RWPE2 (cell line): ENCODE measurements around the gene SEC24D.
"Not testable (repeated sequence)": the region's sequence is repeated elsewhere in the genome, so short reads cannot be mapped to it uniquely, and the experiment has no call there.

Experiments
- ATAC-seq: fragments of 200-7000 bp; cut with Tn5 transposase; 3 replicates; pipeline ENCODE4 v1.9.1; 2021; ENCODE audit warnings: low read depth
- DNase-seq: peaks from one replicate; pipeline ENCODE4 v3.0.0-alpha.2; 2020; ENCODE audit warnings: low spot score
- H3K27ac ChIP-seq: fragments of 450-650 bp; 2 replicates; pipeline ENCODE4 v1.5.1; 2017; ENCODE audit warnings: mild to moderate bottlenecking; ENCODE audit not compliant: poor library complexity, severe bottlenecking
- H3K27me3 ChIP-seq: fragments of 250-450 bp; sonication (Bioruptor Pico); 2 replicates; pipeline ENCODE4 v1.5.1; 2021; ENCODE audit warnings: mild to moderate bottlenecking, moderate library complexity; ENCODE audit not compliant: insufficient read depth, poor library complexity, severe bottlenecking
- H3K36me3 ChIP-seq: fragments of 250-450 bp; sonication (Bioruptor Pico); 2 replicates; pipeline ENCODE4 v1.5.1; 2020; ENCODE audit warnings: low read depth, mild to moderate bottlenecking, moderate library complexity
- H3K4me1 ChIP-seq: fragments of 250-450 bp; sonication (Bioruptor Pico); 2 replicates; pipeline ENCODE4 v1.5.1; 2021; ENCODE audit warnings: mild to moderate bottlenecking, moderate library complexity; ENCODE audit not compliant: insufficient read depth, poor library complexity, severe bottlenecking
- H3K4me3 ChIP-seq: fragments of 250-450 bp; sonication (Bioruptor Pico); 2 replicates; pipeline ENCODE4 v1.5.1; 2021; ENCODE audit warnings: mild to moderate bottlenecking, moderate library complexity; ENCODE audit not compliant: severe bottlenecking
- H3K9me3 ChIP-seq: fragments of 250-450 bp; sonication (Bioruptor Pico); 2 replicates; pipeline ENCODE4 v1.5.1; 2021; ENCODE audit warnings: mild to moderate bottlenecking, moderate library complexity; ENCODE audit not compliant: severe bottlenecking
- CTCF ChIP-seq: fragments of 450-650 bp; IDR thresholded peaks from one replicate; pipeline ENCODE4 v1.5.1; 2017; ENCODE audit warnings: mild to moderate bottlenecking, moderate library complexity; ENCODE audit not compliant: poor library complexity, severe bottlenecking

Gene SEC24D

DNA sequence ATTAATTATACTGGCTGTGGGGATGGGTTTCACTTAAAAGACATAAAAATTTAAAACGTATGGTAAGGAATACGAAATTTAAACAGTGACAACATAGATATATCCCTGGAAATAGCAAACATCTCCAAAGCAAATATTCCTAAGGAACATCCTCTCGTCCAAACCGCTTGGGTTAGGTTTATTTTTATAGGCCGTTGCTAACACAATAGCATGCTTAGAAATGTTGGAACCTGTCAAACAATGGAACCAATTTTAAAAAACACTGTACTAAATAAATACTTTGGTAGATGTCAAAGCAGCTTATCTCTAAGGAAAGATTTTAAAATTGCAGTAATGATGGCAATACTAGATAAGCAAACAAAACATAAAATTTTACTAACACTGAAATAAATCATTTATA lies 45.4 kb downstream of the SEC24D start:
- Histone ChIP-seq H3K9me3 (no peaks in the 10 kb centered on the region), H3K4me3 (no peak overlapping the region), H3K27ac (no peak overlapping the region), H3K4me1 (no peaks in the 10 kb centered on the region), H3K27me3 (no peaks in the 10 kb centered on the region), H3K36me3 (peaks cover 73% of the 10 kb centered on the region)
- TF ChIP-seq CTCF: no peak
- ATAC-seq (no peak), DNase-seq (no peak)

GRCh38 chr4:118788911-118789310 lies 47.0 kb downstream of the SEC24D start:
- DNase-seq: no peak
- ATAC-seq: no peak
- TF ChIP-seq CTCF: no peak

GRCh38 chr4:118787844-118788380 lies 48.0 kb downstream of the SEC24D start:
- no peaks in the 10 kb centered on the region for H3K9me3 ChIP-seq
- H3K4me1 ChIP-seq: no peaks in the 10 kb centered on the region
- peaks cover 80% of the 10 kb centered on the region for H3K36me3 ChIP-seq
- DNase-seq: no peak
- no peak for ATAC-seq
- H3K4me3 ChIP-seq: no peak overlapping the region
- no peaks in the 10 kb centered on the region for H3K27me3 ChIP-seq
- TF ChIP-seq CTCF: no peak
- no peak overlapping the region for H3K27ac ChIP-seq

More at GRCh38 chr4:118788911-118789310, 47.0 kb downstream of the SEC24D start:
- Histone ChIP-seq H3K36me3 (peaks cover 73% of the 10 kb centered on the region), H3K27ac (no peak overlapping the region), H3K9me3 (no peaks in the 10 kb centered on the region), H3K4me1 (no peaks in the 10 kb centered on the region), H3K27me3 (no peaks in the 10 kb centered on the region), H3K4me3 (no peak overlapping the region)

GRCh38 chr4:118784776-118785175 lies 51.1 kb downstream of the SEC24D start:
- no peak for ATAC-seq
- no peaks in the 10 kb centered on the region for H3K9me3 ChIP-seq
- no peak overlapping the region for H3K4me3 ChIP-seq
- no peaks in the 10 kb centered on the region for H3K27me3 ChIP-seq
- no peaks in the 10 kb centered on the region for H3K4me1 ChIP-seq
- no peak for DNase-seq
- no peak for TF ChIP-seq CTCF
- H3K36me3 ChIP-seq: peaks cover 57% of the 10 kb centered on the region
- H3K27ac ChIP-seq: no peak overlapping the region

DNA sequence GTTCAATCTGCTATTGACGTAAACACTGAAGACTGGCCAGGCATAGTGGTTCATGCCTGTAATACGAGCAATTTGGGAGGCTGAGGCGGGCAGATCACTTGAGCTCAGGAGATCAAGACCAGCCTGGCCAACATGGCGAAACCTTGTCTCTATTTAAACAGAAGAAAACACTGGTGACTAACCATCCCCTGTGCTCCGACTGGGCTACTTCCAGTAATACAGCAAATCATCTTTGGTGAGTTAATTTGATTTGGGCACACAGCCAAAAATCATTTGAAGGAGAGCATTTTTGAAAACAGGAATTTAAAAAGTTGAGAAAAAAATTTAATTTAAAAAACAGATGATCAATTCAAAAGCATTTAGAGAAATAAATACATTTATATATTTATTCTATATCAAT lies 52.0 kb downstream of the SEC24D start:
- H3K27ac ChIP-seq: no peak overlapping the region
- TF ChIP-seq CTCF: no peak
- DNase-seq (no peak), ATAC-seq (no peak)
- H3K4me3 ChIP-seq: no peak overlapping the region
- H3K27me3 ChIP-seq: no peaks in the 10 kb centered on the region
- no peaks in the 10 kb centered on the region for H3K9me3 ChIP-seq
- H3K4me1 ChIP-seq: no peaks in the 10 kb centered on the region
- peaks cover 48% of the 10 kb centered on the region for H3K36me3 ChIP-seq

- not testable (repeated sequence) for ATAC-seq, H3K4me1 ChIP-seq, DNase-seq, H3K27ac ChIP-seq, H3K27me3 ChIP-seq, H3K9me3 ChIP-seq, H3K4me3 ChIP-seq
- peaks cover 38% of the 10 kb centered on the region for H3K36me3 ChIP-seq
Measured at GRCh38 chr4:118782886-118783285, 53.0 kb downstream of the SEC24D start.

DNA sequence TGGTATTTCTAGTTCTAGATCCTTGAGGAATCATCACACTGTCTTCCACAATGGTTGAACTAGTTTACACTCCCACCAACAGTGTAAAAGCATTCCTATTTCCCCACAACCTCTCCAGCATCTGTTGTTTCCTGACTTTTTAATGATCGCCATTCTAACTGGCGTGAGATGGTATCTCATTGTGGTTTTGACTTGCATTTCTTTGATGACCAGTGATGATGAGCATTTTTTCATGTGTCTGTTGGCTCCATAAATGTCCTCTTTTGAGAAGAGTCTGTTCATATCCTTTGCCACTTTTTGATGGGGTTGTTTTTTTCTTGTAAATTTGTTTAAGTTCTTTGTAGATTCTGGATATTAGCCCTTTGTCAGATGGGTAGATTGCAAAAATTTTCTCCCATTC lies 58.3 kb downstream of the SEC24D start:
- not testable (repeated sequence) for ATAC-seq, H3K27ac ChIP-seq, H3K4me1 ChIP-seq, H3K27me3 ChIP-seq, H3K4me3 ChIP-seq, H3K9me3 ChIP-seq, H3K36me3 ChIP-seq, DNase-seq
